Activated CD4-positive, alpha-beta T cell treated with anti-CD3 and anti-CD28 coated beads, Interleukin-2, Interleukin-6, amounts not matched to agents 100 ng/mL and 50 ng/mL, durations not matched to agents 16 hours and 8 hours (primary cell): Measurements from ENCODE around the gene MAPK8.
"Not testable (repeated sequence)": the region's sequence is repeated elsewhere in the genome, so short reads cannot be mapped to it uniquely, and the experiment has no call there.

Experiments
- DNase-seq: peaks from one replicate; pipeline ENCODE4 v3.0.0-alpha.2; 2020

The MAPK8 gene

DNA sequence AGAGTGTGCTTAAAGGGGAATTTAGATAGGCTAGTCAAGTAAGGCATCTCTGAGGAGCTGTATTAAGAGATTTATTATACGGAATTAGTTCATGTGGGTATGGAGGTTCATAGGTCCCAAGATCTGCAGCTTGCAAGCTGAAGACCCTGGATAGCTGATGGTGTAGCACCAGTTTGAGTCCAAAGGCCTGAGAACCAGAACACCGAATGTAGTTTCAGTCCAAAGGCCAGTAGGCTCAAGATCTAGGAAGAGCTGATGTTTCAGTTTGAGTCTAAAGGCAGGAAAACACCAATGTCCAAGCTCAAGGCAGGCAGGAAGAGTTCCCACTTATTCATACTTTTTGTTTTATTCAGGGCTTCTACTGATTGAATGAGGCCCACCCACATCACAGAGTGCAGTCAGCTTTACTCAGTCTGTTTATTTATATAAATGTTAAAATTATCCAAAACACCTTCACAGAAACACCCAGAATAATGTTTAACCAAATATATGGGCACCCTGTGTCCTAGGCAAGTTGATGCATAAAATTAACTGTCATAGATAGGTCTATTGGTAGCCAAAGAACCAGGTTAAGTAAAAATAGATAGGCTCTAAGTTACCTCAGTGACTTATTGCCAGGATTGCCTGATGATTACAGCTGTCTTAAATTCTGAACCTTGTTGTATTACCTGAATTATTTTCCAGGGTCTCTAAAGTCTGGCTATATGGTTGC is 83.5 kb downstream of the MAPK8 start:
- no peak for DNase-seq

GRCh38 chr10:48390558-48390871 is 84.0 kb downstream of the MAPK8 start:
- no peak for DNase-seq

GRCh38 chr10:48390933-48391845 is 84.7 kb downstream of the MAPK8 start:
- peak; percentile 56 for DNase-seq

GRCh38 chr10:48391994-48392393 is 85.5 kb downstream of the MAPK8 start:
- DNase-seq = no peak

GRCh38 chr10:48398261-48398660 is 91.8 kb downstream of the MAPK8 start:
- no peak for DNase-seq

DNA sequence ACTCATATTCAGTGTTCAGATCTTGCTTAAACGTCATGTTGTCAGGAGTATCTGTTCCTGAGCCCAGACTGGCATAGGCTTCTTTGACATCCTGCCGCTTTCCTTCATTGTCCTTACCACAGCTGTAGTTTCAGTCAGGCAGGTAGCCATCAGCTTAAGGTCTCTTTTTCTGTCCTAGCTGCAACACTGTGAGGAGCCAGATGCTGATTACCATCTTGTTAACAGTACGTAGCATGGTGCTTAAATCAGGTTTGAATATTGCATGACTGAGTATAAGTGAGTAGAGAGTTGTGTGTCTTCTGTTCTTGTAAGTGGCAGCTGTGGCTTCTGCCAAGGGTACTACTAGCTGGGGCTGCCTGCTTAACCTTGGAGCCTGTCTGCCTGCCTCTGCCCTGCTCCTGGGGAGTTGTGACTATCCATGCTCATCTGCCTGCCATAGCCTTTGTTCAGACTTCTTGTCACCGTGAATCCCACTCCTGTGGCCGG is 92.6 kb downstream of the MAPK8 start:
- DNase-seq = no peak

- no peak for DNase-seq
Measured at GRCh38 chr10:48399551-48399950, 93.1 kb downstream of the MAPK8 start.

DNA sequence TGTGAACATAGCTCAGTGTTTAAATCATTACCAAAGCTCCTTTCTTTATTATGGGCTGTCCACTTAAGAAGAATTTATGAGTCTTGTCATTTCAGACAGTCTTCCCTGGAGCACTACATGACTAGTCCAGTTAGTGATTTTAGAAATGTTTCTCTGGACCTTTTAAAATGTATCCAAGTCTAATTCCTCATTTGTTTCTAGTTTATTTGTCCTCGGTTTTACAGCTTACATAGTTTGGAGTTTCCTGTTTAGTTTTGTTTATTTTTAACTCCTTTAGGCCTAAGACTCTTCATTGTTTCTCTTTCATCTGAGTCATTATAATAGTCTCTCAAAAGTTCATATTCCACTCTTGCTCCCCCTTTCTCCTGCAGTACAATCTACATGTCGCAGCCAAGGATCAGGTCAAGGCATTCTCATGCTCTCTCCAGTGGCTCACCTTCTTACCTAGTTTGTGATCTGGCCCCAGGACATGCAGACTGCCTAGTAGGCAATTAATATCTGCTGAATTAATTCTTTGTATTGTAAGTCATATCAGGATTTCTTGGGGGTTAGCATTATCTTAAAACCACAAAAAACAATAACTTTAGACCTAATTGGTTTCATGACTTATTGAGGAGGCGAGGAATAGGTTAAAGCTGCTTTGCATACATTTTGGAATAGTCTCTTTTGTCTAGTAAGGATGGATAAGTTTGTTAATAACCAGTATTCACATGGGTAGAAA is 93.8 kb downstream of the MAPK8 start:
- DNase-seq = no peak

DNA sequence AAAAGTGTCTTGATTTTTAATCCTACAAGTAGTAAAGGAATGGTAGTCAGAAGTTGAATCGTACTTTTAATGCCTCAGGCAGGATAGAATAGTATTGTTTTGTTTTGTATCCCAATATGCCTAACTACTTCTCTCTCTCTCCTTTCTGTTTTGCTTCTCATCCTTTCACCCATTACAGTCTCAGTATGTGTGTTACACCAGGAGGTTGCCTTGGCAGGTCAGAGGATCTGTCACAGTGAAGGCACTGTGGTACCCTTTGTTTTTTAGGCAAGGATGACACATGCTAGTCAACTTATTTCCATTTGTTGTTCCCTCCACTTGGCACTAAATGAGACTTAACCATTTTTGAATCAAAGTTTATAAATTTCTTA is 94.4 kb downstream of the MAPK8 start:
- no peak for DNase-seq

- no peak for DNase-seq
Measured at GRCh38 chr10:48404646-48405045, 98.2 kb downstream of the MAPK8 start.

- DNase-seq = no peak
Measured at GRCh38 chr10:48406204-48406603, 99.7 kb downstream of the MAPK8 start.

GRCh38 chr10:48406658-48407057 is 100.2 kb downstream of the MAPK8 start:
- no peak for DNase-seq

DNA sequence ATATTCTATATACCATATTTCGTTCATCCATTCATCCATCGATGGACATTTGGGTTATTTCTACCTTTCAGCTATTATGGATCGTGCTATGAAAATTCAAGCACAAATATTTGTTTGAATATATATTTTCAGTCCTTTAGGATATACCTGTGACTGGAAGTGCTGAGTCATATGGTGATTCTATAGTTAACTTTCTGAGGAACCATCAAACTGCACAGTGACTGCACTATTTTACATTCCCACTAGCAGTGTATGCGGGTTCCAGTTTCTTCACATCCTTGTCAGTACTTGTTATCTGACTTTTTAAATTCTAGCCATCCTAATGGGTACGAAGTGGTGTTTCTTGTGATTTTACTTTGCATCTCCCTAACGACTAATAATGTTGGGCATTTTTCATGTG is 104.0 kb downstream of the MAPK8 start:
- no peak for DNase-seq

DNA sequence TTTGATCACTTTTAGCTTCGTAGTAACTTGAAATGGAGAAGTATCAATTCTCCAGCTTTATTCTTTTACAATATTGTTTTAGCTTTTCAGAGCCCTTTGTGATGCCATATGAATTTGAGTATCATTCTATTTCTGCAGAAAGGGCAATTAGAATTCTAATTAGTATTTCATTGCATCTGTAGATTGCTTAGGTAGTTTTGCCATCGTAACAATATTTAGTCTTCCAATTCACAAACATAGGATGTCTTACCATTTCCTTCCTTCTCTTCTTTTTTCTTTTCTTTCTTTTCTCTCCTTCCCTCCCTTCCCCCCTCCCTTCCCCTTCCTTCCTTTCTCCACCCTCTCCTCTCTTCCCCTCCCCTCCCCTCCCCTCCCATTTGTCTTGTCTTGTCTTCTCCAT is 105.0 kb downstream of the MAPK8 start:
- DNase-seq = no peak

- no peak for DNase-seq
Measured at GRCh38 chr10:48412081-48412480, 105.6 kb downstream of the MAPK8 start.

DNA sequence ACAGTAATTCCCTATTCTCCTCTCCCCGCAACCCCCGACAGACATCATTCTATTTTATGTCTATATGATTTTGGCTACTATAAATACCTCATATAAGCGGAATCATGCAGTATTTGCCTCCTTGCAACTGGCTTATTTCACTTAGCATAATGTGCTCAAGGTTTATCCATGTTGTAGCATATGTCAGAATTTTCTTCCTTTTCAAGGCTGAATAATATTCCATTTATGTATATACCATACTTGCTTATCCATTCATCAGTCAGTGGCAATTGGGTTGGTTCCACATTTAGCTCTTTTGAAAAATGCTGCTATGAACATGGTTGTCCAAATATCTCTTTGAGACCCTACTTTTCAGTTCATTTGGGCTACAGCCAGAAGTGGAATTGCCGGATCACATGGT is 106.5 kb downstream of the MAPK8 start:
- DNase-seq = no peak

- no peak for DNase-seq
Measured at GRCh38 chr10:48414160-48414559, 107.7 kb downstream of the MAPK8 start.

DNA sequence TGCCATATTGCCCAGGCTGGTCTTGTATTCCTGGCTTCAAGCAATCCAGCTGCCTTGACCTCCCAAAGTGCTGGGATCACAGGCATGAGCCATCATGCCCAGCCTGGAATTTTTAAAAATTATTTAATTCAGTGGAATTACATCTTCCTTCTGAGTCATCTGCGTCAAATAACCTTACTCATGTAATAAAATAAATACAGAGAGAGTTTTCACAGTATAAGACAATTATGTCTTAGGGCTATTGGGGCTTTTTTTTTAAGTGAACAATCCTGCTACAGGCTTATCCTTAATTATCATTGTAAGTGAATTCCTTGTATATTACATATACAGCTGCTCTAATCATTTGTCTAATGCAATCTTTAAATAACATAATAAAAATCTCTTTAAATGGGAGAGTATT is 108.3 kb downstream of the MAPK8 start:
- no peak for DNase-seq

DNA sequence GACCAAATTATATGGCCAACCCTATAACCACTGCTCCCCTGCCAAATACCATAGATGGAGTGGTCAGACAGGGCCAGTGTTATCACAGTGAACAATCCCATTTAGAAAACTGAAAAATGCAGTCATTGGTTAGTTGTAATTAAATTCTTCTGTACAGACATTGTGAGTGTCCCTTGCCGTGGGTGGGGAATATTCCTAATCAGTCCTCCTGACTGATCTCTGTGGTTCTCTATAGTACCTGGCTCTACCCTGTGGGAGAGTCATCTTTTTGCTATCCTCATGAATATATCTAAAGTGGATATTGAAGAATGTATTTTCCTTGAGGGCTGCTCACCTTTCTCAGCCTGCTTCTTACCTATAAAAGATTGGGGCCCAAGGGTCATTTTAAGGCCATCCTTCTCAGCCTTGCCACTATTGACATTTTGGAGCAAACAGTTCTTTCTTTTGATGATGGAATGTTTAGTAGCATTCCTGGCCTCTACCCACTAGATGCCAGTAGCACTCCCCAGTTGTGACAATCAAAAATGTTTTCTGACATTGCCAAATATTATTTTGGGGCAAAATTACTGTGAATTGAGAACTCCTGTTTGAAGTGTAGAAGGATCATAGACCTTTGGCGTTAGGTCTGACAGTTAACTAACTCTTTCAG is 110.2 kb downstream of the MAPK8 start:
- DNase-seq = no peak

GRCh38 chr10:48417374-48417773 is 110.9 kb downstream of the MAPK8 start:
- DNase-seq = no peak

DNA sequence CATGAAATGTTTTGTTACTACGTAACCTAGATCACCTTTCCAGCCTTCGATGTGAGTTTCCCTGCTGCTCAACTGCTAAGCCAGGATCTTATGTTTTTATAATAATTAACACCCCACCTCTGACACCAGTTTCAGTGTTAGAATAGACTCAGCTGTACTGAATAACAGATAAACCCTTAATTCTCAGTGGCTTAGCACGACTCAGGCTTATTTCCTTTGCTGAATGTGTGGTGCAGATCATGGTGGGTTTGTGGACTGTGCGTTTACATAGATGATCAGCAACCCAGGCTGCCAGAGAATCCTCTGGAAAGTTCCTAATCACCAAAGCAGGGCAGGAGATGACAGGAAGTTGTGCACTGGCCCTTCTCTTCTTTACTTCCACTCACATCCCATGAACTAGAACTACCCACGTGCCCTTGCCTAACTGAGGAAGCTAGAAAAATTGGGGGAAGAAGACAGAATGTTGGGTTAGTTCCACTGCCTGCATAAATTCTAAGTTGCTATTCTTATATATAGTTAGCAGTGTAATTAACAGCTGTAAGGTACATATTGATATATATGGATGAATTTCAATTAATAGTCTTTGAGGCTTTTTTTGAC is 111.8 kb downstream of the MAPK8 start:
- DNase-seq = no peak

DNA sequence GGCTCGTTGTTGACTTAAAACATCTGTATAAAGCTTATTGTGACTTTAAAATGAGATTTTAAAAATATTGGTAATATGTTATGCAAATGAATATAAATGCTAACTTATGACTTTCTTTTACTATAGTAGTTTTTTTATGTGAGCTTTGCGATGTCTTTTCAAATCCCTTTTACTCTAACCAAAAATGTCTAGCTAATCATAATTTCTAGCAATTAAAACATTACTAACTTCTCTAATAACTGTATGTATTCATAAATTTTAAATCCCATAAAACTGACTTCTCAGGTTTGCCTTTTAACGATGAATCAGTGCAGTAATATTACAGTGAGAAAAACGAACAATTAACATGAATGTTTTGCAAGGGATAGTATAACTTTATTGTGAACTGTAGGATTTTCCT is 113.2 kb downstream of the MAPK8 start:
- no peak for DNase-seq

- DNase-seq = not testable (repeated sequence)
Measured at GRCh38 chr10:48421862-48422261, 115.4 kb downstream of the MAPK8 start.
